ENCODE measurements around the gene FPR2. TPM values are rescaled to one million over a fixed set of nuclear protein-coding genes. Genes with fewer than 3 reads are reported as not detected.
A peak's percentile ranks its signal among the peaks of the same experiment; 100 is the strongest.

The FPR2 gene
- total and polyA plus RNA-seq, 9 of the 15 experiments (the other 6 are each of a cell fraction or from before 2014, with no cell fraction given) = 0.03 to 0.15 (median 0.07) TPM; not detected in 6

GRCh38 chr19:51789061-51789795, 28.2 kb downstream of the FPR2 start:
- no peaks in the 10 kb centered on the region for H3K27me3 ChIP-seq (ENCODE audit: control insufficient read depth in 2 of 2, insufficient read depth in 2 of 2, low read length in 2 of 2)
- ATAC-seq = no peak
- 54% methylated on average over 6 of the region's 6 CpGs for WGBS (ENCODE audit: insufficient coverage, low coverage, missing lambda C conversion rate)
- peak overlapping the region in 1 of 2 experiments; percentile 40; a peak in 1 of 4 replicates for H3K9ac ChIP-seq (ENCODE audit: insufficient read depth in 1 of 2, low read depth in 2 of 2, low read length in 2 of 2)
- no peaks in the 10 kb centered on the region for H4K20me1 ChIP-seq (replicated peaks; ENCODE audit: control insufficient read depth, insufficient read depth, low read length)
- CTCF ChIA-PET (ENCODE audit: low intra/inter-chr PET ratio) = no interaction called here
- H3K4me2 ChIP-seq (ENCODE audit: insufficient read depth, low read length) = no peak overlapping the region
- POLR2A ChIA-PET = no interaction called here
- FAIRE-seq = no peak
- intact Hi-C loops (cut with micrococcal nuclease) (loop anchor here (10.0 kb wide), 1 partner anchor 364 kb away; no protein-coding TSS in a partner anchor), in situ Hi-C loops (cut with MboI) (loop anchor here (10.0 kb wide), 1 partner anchor 364 kb away; no protein-coding TSS in a partner anchor)
- H3K4me1 ChIP-seq (replicated peaks in 1 of 2; ENCODE audit: control insufficient read depth in 2 of 2, insufficient read depth in 2 of 2, low read length in 2 of 2) = peaks cover 23 to 40% of the 10 kb centered on the region in 2 experiments
- H3K9me3 ChIP-seq (replicated peaks; ENCODE audit: control insufficient read depth, insufficient read depth, low read depth, low read length) = no peaks in the 10 kb centered on the region
- no peaks in the 10 kb centered on the region for H3K9me1 ChIP-seq (ENCODE audit: control insufficient read depth, insufficient read depth, low read length)
- DNase-seq (ENCODE audit: extremely low read depth in 1 of 4, low spot score in 3 of 4) = no peak
- TF ChIP-seq E2F8 (IDR thresholded peaks at IDR 0.05; ENCODE audit: low read depth, partially characterized antibody) (no peak), ZNF318 (IDR thresholded peaks at IDR 0.05; ENCODE audit: borderline replicate concordance in 1 of 2, low read depth in 1 of 2) (no peak), ZNF444 (CRISPR knock-in tag; IDR thresholded peaks at IDR 0.05) (no peak), ZNF134 (CRISPR knock-in tag; conservative IDR thresholded peaks at IDR 0.05) (no peak), SRF (CRISPR knock-in tag; IDR thresholded peaks at IDR 0.05) (no peak), CEBPB (tag; IDR thresholded peaks at IDR 0.05) (no peak), ELF2 (CRISPR knock-in tag; IDR thresholded peaks at IDR 0.05) (no peak), CBX5 (IDR thresholded peaks at IDR 0.05; ENCODE audit: borderline replicate concordance, low read depth) (no peak), SRSF1 (IDR thresholded peaks at IDR 0.05; ENCODE audit: low read depth, low read length) (no peak), EP300 (IDR thresholded peaks at IDR 0.05; ENCODE audit: low read length) (no peak), ZNF274 (IDR thresholded peaks at IDR 0.05; ENCODE audit: borderline replicate concordance, low read depth, low read length) (no peak)
- peak overlapping the region; percentile 30; the same call in 1 of the 2 replicates for H2AFZ ChIP-seq (ENCODE audit: low read depth, low read length)
- no TSS peak for BruUV-seq (replicated peaks)
- no peaks in the 10 kb centered on the region; the same call in 2 of the 3 replicates for H3K36me3 ChIP-seq (ENCODE audit: control insufficient read depth, insufficient read depth, low read length)
- H3K27ac ChIP-seq (ENCODE audit: extremely low read depth, low read depth, low read length) = no peak overlapping the region
- H3K4me3 ChIP-seq = no peak overlapping the region
- no peaks in the 10 kb centered on the region for H3K79me2 ChIP-seq (ENCODE audit: control insufficient read depth, insufficient read depth, low read length)

All from K562 (cell line).